Effector CD8-positive, alpha-beta T cell (primary cell): Measurements from ENCODE around the gene CTTNBP2.

Experiments used
- DNase-seq: peaks from one replicate; lab custom pipeline; 2025; lab: John Stamatoyannopoulos, UW

Gene CTTNBP2

GRCh38 chr7:117782761-117783160 lies 90.5 kb downstream of the CTTNBP2 start:
- DNase-seq: no peak

GRCh38 chr7:117781707-117782106 lies 91.5 kb downstream of the CTTNBP2 start:
- no peak for DNase-seq

GRCh38 chr7:117780832-117781231 lies 92.4 kb downstream of the CTTNBP2 start:
- DNase-seq: no peak

- no peak for DNase-seq
These were observed 95.7 kb downstream of the CTTNBP2 start for GRCh38 chr7:117777335-117778142.

- no peak for DNase-seq
These were observed 97.0 kb downstream of the CTTNBP2 start for GRCh38 chr7:117776224-117776623.

- DNase-seq: no peak
These were observed 97.4 kb downstream of the CTTNBP2 start for GRCh38 chr7:117775801-117776200.

- no peak for DNase-seq
These were observed 98.3 kb downstream of the CTTNBP2 start for GRCh38 chr7:117774943-117775342.

- no peak for DNase-seq
These were observed 100.8 kb downstream of the CTTNBP2 start for GRCh38 chr7:117772421-117772820.

GRCh38 chr7:117771756-117772155 lies 101.5 kb downstream of the CTTNBP2 start:
- no peak for DNase-seq

GRCh38 chr7:117769085-117769484 lies 104.2 kb downstream of the CTTNBP2 start:
- no peak for DNase-seq

- no peak for DNase-seq
These were observed 105.3 kb downstream of the CTTNBP2 start for GRCh38 chr7:117767951-117768350.

GRCh38 chr7:117766913-117767312 lies 106.3 kb downstream of the CTTNBP2 start:
- DNase-seq: no peak

GRCh38 chr7:117764031-117764430 lies 109.2 kb downstream of the CTTNBP2 start:
- no peak for DNase-seq

GRCh38 chr7:117762055-117762454 lies 111.2 kb downstream of the CTTNBP2 start:
- no peak for DNase-seq

- no peak for DNase-seq
These were observed 113.1 kb downstream of the CTTNBP2 start for GRCh38 chr7:117759950-117760640.

- no peak for DNase-seq
These were observed 115.8 kb downstream of the CTTNBP2 start for GRCh38 chr7:117757440-117757839.

- DNase-seq: no peak
These were observed 116.6 kb downstream of the CTTNBP2 start for GRCh38 chr7:117756586-117757085.

GRCh38 chr7:117755136-117755535 lies 118.1 kb downstream of the CTTNBP2 start:
- DNase-seq: no peak

GRCh38 chr7:117751775-117752174 lies 121.5 kb downstream of the CTTNBP2 start:
- no peak for DNase-seq

- no peak for DNase-seq
These were observed 122.4 kb downstream of the CTTNBP2 start for GRCh38 chr7:117750612-117751563.

GRCh38 chr7:117741962-117742361 lies 131.3 kb downstream of the CTTNBP2 start:
- no peak for DNase-seq

- no peak for DNase-seq
These were observed 134.2 kb downstream of the CTTNBP2 start for GRCh38 chr7:117739085-117739484.
